ENCODE results near the gene PTTG2.
"Not testable (repeated sequence)": the region's sequence is repeated elsewhere in the genome, so short reads cannot be mapped to it uniquely, and the experiment has no call there.

Gene PTTG2

DNA sequence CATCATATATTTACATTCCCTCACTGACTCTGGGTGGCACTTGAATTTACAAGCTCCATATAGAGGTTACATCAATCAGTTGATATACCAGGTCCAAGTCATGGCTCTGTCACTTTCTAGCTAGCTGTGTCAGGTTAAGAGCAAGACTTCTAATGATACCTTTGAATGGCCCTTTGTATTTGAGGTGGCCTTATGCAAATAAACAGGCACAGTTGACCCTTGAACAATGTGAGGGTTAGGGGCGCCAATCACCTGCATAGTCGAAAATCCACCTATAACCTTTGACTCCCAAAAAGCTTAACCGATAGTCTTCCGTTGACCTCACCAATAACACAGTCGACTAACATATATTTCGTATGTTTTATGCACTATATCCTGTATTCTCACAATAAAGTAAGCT lies 1.3 kb upstream of the PTTG2 start:
- DNase-seq, result no peak

DNA sequence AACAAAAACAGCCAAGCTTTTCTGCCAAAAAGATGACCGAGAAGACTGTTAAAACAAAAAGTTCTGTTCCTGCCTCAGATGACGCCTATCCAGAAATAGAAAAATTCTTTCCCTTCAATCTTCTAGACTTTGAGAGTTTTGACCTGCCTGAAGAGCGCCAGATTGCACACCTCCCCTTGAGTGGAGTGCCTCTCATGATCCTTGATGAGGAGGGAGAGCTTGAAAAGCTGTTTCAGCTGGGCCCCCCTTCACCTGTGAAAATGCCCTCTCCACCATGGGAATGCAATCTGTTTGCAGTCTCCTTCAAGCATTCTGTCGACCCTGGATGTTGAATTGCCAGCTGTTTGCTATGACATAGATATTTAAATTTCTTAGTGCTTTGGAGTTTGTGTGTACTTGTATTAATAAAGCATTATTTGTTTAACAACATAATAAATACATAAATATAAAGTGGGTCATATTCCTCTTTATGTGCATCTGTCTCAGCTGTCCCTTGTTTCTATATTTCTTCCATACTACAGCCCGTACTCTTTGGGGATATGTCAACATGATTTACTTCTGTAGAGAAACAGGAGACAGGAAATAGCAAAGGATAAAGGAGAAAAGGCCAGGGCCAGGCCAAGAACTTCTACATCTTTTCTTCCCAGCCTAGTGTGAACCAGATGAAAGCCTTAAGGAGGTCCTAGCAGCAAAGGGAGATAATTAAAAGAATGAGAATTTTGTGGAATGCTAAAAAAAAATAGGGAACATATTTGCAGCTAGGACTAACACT lies 667 bp downstream of the PTTG2 start:
- DNase-seq, result no peak

DNA sequence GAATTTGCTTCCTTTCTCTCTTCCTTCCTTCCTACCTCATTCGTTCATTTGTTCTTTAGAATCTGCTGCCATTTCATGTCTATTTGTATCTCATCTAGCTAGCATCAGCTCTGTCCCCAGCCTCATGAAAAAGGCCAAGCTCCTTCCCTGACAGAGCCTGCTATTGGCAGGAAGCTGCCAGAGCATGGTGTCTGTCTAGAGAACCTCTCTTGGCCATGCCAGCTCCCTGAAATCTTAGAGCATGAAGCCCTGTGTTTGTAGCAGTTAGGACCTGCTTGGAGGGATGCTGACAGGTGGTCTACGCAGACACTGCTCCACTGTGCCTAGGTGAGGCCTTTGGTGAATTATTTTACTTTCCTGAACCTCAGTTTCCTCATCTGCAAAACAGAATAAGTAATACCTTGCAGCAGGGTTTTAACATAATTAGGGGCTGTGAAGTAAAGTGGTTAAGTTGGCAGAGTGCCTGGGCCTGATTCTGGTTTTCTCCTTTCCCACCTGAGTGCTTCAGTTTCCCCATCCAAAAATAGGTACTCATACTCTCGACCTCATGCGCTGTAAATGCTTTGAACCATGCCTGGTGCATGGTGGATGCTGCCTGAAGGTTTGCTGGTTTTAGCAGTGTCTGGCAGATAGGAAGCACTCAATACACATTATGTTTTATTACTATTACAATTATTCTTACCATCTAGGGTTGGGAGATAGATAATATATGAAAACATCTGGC lies 4.7 kb downstream of the PTTG2 start:
- DNase-seq, result no peak

DNA sequence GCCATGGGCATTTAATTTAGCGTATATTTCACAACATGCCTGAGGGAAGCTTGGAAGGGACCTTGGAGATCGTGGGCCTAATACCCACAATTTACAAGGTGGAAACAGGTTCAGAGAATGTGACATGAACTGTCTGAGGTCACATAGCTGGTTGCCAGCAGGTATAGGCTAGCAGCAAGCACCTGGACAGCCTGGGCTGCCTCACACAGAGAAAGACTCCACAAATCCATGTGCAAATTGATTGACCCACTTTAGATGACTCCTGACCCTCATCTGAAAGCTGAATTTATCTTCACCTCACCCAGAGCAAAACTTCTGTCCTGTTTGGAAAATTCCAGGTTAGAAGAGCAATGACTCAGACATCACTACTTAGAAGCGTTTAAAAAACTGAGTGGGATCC lies 5.8 kb downstream of the PTTG2 start:
- no peak for DNase-seq

DNA sequence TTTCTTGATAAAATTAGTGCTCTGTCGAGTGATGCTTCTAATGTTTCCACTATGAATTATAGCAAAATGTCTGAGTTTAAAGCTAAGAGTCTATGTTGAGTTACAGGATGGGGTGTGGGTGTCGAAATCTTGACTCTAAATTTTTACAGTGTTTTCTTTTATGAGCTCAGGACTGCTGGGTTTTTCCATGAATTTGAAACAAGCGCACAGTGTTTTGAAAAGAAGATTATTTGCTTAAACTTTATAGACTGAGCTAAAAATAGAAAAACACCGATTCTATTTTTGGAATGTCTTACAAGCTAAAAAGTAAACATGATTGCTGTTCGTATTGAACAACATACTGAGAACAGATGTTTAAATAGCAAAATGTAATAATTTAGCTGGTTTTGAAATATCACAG lies 7.5 kb downstream of the PTTG2 start:
- DNase-seq, result no peak

DNA sequence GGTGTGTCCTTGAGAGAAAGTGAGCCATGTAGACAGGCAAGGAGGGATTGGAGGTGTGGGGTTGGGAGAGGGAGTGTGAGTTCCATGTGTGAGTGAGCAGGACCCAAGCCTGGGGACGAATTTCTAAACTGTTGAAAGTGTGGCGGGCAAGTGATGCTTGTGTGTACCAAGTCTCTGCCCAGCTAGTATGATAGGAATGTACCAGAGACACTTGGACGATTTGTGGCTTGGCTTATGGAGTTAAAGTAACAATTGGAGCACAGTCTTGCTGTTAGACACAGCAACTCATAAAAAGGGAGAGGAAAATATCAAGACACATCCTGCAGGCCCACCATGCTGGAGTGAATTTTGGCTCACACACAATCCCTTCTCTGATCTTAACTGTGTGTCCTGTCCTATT lies 8.5 kb downstream of the PTTG2 start:
- no peak for DNase-seq

DNA sequence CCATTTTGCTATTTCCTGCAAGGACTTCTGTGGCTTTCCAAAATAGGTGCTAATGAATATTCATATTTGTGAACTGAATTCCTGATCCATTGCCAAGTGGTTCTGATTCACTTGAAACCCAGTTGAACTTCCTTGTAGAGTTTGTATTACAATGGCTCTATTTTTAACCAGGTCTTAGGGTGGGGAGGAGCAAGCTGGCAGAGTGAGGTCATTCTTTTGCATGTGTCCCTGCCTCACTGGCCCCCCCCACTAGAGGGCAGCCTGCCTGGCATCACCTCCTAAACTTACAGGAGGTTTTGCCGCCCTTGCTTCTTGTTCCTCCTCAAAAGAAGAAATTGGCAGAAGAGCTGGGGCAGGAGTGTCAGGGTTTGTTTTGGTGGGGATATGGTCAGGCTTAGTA lies 10.5 kb downstream of the PTTG2 start:
- DNase-seq, result peak; percentile 76

DNA sequence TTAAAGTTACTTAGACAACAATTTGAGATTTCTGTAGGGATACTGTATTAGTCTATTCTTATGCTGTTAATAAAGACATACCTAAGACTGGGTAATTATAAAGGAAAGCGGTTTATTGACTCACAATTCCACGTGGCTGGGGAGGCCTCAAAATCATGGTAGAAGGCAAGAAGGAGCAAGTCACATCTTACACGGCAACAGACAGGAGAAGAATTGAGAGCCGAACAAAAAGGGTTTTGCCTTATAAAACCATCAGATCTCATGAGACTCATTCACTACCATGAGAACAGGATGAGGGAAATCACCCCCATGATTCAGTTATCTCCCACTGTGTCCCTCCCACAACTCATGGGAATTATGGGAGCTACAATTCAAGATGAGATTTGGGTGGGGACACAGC lies 11.0 kb downstream of the PTTG2 start:
- no peak for DNase-seq

DNA sequence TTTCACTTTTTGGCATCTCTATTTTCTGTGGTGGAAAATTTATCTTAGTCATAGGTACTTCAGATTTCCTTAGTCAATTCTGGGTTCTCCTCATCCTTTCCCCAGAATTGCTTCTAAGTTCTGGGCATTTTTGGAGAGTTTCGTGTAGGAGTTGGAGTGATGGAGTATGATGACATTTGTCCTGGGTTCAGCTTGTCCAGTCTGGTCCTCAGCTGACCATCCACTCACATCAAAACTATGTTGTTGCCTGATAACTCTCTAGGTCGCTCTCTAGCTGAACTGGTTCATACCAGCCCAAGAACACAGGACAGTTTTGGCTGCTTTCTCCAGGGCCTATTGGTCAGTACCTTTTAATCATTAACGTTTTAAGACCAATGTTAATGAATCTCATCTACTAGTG lies 13.2 kb downstream of the PTTG2 start:
- no peak for DNase-seq

DNA sequence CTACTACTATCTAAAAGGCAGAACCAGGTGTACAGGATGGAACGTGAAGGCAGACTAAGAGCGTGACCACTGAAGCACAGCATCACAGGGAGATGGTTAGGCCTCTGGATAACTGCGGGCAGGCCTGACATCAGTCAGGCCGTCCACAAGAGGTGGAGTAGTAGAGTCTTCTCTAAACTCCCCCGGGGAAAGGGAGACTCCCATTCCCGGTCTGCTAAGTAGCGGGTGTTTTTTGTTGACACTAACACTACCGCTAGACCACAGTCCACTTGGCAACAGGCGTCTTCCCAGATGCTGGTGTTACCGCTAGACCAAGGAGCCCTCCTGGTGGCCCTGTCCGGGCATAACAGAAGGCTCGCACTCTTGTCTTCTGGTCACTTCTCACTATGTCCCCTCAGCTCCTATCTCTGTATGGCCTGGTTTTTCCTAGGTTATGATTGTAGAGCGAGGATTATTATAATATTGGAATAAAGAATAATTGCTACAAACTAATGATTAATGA lies 15.2 kb downstream of the PTTG2 start:
- DNase-seq, result not testable (repeated sequence)

DNA sequence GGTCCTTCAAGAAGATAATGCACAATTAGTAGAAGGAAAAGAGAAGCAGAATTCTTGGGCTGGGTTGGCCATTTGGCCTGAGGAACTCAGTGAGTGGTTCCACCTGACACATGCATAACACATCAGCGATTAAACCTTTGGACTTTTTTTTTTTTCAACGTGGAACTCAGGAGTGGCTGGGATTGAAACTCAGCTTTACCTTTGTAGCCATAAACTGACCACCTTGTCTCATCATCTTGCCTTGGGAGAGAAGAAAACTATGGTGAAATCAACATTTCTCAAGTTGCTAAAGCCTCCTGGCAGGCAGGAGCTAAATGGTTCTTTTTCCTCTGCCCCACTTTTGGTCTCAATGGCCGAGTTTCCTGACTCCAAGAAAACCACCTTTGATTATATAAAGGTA lies 16.3 kb downstream of the PTTG2 start:
- DNase-seq, result no peak

DNA sequence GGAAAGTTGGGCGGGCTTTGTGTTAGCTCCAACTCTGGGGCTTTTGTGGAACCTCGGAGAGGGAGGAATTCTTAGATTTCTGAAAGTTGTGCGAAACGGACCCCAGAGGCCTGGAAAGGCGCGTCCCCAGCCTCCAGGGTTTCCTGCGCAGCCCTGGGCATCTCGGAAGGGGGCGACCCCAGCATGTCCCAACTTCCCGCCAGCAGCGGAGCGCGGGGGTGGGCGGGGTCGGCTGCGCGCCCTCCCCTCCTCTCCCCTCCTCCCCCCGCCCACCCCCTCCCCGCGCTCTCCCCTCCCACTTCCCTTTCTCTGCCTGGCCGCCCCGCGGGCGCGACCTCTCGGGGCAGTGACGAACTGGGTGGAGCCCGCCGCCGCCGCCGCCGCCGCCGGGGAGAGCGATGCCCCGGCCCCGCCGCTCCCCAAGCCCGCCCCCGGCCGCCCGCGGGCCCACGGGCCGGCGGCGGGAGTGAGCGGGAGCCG lies 16.8 kb downstream of the PTTG2 start:
- DNase-seq, result peak; percentile 87

DNA sequence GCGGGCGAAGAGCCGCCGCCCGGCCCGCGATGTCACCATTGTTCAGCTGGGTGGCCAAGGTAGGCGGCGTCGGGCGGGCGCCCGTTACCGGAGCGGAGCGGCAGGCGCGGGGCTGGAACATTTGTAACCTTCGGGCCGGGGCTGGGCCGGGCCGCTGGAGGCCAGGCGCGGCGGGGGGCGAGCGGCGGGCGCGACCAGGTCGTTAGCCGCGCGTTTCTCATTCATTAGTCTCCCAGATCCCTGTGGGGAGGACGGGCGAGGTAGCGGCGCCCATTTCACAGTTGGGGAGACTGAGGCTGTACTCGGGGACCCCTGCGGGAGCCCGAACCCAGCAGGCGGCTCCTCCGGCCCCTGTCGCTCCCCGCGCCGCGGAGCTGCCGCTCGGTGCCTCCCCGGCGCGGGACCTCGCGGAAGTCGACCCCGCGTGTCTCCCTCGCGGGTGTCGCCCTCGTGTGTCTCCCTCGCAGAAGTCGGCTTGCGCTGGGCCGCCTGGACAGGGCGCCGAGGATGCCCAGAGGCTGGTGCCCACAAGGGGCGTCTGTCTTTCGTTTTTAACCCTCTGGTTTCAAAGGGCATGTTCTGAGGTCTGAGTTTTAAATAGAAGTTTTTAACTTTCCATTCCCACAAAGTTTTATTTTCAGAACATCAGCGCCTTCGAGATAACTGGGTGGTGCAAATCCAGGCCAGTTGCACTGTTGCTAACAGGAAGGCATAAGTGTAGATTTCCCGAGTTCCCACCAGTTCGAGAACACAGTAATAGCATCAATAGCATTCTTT lies 17.5 kb downstream of the PTTG2 start:
- peak; percentile 76 for DNase-seq

DNA sequence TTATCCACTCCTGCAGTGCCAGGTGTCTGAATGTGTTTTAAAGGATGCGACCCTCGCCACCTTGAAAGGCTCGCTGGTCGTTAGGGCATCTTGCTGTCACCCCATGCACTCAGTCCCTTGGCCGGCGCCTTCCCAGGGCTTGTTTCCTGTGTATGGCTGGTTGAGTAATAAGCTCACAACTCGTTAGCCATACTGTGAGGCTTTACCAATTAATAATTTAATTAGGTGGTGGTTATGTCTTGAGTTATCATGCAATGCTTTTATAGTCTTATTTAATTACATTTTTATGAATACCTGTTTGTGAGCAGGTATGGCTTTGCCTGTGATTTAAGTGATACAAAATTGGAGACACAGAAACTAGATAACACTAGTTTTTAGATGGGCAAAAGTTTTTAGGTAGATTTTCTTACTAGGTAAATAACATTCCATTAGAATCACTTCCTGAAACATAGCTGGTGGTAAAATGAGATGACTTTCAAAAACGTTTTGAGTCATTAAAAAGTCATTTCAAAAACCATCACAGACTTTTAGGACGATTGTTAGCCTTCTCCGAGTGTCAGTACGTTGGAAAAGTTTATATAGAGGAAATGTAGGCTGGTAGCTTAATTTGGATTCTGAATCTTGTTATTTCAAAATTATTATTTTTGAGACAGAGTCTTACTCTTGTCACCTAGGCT lies 18.2 kb downstream of the PTTG2 start:
- peak; percentile 57 for DNase-seq

DNA sequence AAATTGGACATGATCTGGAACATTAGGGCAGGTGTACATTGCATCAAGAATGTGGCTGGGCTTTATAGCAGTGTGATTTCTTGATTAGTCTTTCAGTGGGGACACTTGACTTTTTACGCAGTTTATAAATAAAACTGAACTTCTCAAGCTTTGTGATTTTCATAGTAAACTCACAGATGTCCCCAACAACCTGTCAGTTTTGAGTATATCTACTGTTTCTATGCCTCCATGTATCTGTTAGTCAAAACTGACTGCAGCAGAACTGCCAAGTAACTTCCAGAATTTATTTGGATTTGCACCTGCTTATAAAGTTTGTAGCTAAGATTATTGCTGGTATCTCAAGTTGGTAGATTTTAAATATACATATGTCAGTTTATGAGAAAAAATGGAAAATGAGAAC lies 20.0 kb downstream of the PTTG2 start:
- no peak for DNase-seq

DNA sequence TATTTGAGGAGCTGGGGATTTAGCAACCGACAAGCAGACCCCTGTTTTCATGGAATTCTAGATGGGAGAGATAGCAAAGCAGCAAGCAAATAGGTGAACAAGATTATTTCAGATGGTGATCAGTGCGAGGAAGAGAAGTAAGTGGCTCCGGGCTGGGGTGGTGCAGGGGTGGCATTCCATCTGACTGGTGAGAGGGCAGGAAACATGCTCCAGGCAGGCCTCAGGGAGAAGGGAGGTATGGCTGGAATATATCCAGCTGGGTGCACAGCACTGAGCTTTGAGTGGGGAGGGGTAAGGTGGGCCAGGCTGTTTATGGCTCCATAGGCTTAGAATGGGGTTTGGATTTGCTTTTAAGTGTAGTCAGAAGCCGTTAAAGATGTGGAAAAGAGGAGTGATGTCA lies 21.2 kb downstream of the PTTG2 start:
- no peak for DNase-seq

DNA sequence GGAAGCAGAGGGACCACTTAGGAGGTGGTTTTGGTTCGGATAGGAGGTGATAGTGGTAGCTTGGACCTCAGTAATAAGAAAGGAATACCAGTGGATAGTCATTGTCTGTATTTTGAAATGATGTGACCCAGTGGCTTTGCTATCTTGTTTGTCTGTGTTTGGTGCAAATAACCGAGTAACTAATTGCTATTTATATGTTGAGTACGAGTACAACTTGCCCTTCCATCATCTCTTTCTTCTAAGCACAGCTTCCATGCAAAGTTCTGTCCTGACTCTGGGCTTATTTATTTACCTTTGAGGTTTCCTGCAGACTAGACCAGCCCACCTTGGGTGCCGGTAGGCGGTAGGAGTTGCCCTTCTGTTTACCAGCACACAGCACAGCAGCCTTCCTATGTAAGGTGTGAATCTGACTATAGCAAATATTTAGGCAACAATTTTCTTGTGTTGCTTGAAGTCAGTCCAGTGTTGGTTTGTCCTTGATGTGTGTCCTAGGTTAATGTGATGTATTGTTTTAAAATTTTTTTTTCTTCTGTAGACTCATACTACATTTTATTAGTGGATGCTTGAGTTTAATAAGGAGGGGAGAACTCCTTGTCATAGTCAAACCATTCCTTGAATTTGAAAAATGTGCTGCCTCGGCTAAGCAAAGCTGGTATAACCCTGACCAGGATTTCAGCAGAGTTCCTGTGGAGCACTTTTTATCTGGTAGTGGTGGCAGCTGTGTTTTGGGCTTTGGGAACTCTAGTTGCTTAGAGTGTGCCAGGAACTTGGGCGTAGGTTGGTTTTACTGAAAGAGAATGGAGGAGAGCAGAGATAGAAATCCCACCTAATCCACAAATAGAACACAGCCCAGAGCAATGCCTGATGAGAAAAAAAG lies 21.9 kb downstream of the PTTG2 start:
- DNase-seq, result no peak

DNA sequence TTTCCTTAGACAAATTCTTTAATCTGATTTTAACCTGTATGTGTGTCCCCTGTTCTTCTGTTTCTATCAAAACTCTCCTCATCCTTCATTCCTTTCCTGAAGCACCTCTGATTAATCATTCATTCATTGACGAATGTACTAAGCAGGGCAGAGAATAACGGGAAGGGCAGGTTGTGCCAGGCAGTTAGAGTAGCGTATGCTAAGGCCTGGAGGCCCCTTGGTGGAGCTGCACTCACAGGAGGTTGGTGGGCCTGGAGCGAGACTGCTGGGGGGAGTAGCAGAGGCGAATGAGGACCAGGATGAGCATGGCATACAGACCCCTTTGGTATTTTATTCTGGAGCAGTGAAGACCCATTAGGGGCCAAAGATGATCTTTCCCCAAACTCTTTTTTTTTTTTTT lies 22.5 kb downstream of the PTTG2 start:
- no peak for DNase-seq

DNA sequence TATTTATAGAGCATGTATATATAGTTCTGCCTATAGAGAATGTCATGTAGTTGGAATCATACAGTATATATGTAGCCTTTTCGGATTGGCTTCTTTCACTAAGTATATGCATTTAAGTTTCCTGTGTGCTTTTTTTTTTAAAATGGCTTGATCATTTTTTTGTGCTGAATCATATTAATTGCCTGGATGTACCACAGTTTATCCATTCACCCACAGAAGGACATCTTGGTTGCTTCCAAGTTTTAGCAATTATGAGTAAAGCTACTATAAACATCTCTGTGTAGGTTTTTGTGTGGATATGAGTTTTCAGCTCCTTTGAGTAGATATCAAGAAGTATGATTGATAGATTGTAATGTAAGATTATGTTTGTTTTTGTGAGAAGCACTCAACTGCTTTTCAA lies 23.8 kb downstream of the PTTG2 start:
- no peak for DNase-seq

DNA sequence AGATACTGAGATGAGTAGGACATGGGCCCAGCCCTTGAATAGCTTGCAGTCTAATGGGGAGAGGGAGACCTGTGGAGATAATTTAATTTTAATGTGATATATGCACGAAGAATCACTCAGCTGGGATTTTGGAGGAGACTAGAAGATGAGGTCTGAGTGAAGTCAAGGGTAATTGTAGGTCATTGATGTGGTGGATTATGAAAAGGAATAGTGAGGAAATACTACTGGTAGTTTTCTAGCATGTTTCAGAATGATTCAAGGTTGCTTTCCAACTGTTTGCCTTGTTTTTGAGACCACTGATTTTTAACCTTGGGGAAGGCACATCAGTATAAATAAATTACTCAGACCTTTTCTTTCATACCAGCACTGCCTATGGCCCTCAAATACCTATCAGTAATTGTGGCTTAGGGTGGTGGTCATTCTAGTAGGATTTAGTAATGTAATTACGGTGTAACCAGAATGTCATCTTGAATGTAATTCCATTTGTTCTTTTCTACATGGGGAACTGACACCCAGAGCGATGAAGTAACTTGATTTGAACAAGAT lies 25.6 kb downstream of the PTTG2 start:
- no peak for DNase-seq

DNA sequence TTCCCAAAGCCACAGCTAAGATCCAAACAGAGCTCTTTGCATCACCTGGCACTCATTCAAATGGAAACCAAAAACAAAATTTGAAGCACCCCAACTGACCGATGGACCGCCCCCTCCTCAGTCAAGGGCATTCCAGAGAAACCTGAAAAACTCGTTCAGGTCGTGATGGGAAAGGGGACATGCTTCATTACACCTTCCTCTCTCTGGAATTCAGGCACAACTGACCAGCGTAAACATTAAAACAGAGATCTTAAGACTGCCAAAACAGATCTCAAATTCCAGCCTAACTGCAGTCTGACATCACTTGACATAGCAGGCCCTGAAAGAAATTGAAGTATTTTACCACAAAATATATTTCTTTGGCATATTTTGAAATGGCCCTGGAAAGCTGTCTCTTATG lies 28.5 kb downstream of the PTTG2 start:
- no peak for DNase-seq
